SK-N-SH treated with all-trans-retinoic acid at 6 μM for 48 hours (cell line): ENCODE data around the gene MFSD6L.

Source experiments
- ATAC-seq: fragments of 200-7000 bp; cut with Tn5 transposase; 3 replicates; pipeline ENCODE4 v1.9.1; 2020; ENCODE audit warnings: mild to moderate bottlenecking, moderate library complexity
- ARNTL ChIP-seq: fragments of 450-650 bp; formaldehyde crosslinking; IDR thresholded peaks from 2 replicates; pipeline ENCODE4 v1.5.0; 2020; ENCODE audit warnings: low read depth, mild to moderate bottlenecking, moderate library complexity, borderline replicate concordance
- BACH2 ChIP-seq: fragments of 250-450 bp; sonication (Bioruptor Pico); IDR thresholded peaks from 2 replicates; pipeline ENCODE4 v1.9.0; 2021; ENCODE audit warnings: mild to moderate bottlenecking, borderline replicate concordance
- CSDC2 ChIP-seq: fragments of 250-450 bp; sonication (Bioruptor Pico); IDR thresholded peaks from 2 replicates; pipeline ENCODE4 v1.5.0; 2020; ENCODE audit warnings: mild to moderate bottlenecking, moderate library complexity
- ESRRG ChIP-seq: fragments of 250-450 bp; sonication (Bioruptor Pico); IDR thresholded peaks from 2 replicates; pipeline ENCODE4 v1.6.1; 2021; ENCODE audit warnings: mild to moderate bottlenecking
- GLIS3 ChIP-seq: fragments of 250-450 bp; sonication (Bioruptor Pico); IDR thresholded peaks from 2 replicates; pipeline ENCODE4 v1.5.0; 2020; ENCODE audit warnings: mild to moderate bottlenecking, moderate library complexity
- ISL1 ChIP-seq: fragments of 250-450 bp; sonication (Bioruptor Pico); IDR thresholded peaks from 2 replicates; pipeline ENCODE4 v2.1.2; 2022; ENCODE audit warnings: mild to moderate bottlenecking, moderate library complexity
- OSR1 ChIP-seq: fragments of 250-450 bp; sonication (Bioruptor Pico); IDR thresholded peaks from 2 replicates; pipeline ENCODE4 v1.8.0; 2022; ENCODE audit warnings: moderate library complexity, mild to moderate bottlenecking, inconsistent platforms
- PPARA ChIP-seq: fragments of 250-450 bp; sonication (Bioruptor Pico); IDR thresholded peaks from 2 replicates; pipeline ENCODE4 v1.5.0; 2020; ENCODE audit warnings: mild to moderate bottlenecking, borderline replicate concordance
- RARB ChIP-seq: fragments of 250-450 bp; sonication (Bioruptor Pico); IDR thresholded peaks from 2 replicates; pipeline ENCODE4 v1.8.0; 2021; ENCODE audit warnings: mild to moderate bottlenecking, moderate library complexity
- SNAI2 ChIP-seq: fragments of 250-450 bp; sonication (Bioruptor Pico); IDR thresholded peaks from 2 replicates; pipeline ENCODE4 v1.5.0; 2020; ENCODE audit warnings: mild to moderate bottlenecking, moderate library complexity
- TCF4 ChIP-seq: fragments of 250-450 bp; sonication (Bioruptor Pico); IDR thresholded peaks from 2 replicates; pipeline ENCODE4 v1.8.0; 2021; ENCODE audit warnings: mild to moderate bottlenecking, moderate library complexity, borderline replicate concordance
- TOX ChIP-seq: fragments of 250-450 bp; sonication (Bioruptor Pico); IDR thresholded peaks from 2 replicates; pipeline ENCODE4 v1.8.0; 2021; ENCODE audit warnings: mild to moderate bottlenecking, moderate library complexity, borderline replicate concordance
- ZFP3 ChIP-seq: fragments of 250-450 bp; sonication (Bioruptor Pico); IDR thresholded peaks from 2 replicates; pipeline ENCODE4 v1.5.0; 2020; ENCODE audit warnings: mild to moderate bottlenecking, moderate library complexity
- ZFP30 ChIP-seq: fragments of 450-650 bp; formaldehyde crosslinking; IDR thresholded peaks from 2 replicates; pipeline ENCODE4 v1.5.0; 2022; ENCODE audit warnings: mild to moderate bottlenecking, moderate library complexity
- ZNF565 ChIP-seq: fragments of 450-650 bp; formaldehyde crosslinking; conservative IDR thresholded peaks from 2 replicates; pipeline ENCODE4 v1.5.0; 2020; ENCODE audit warnings: low read depth, mild to moderate bottlenecking, moderate library complexity
- ZNF70 ChIP-seq: fragments of 450-650 bp; formaldehyde crosslinking; IDR thresholded peaks from 2 replicates; pipeline ENCODE4 v1.5.0; 2020; ENCODE audit warnings: mild to moderate bottlenecking, moderate library complexity
- ZNF8 ChIP-seq: fragments of 450-650 bp; formaldehyde crosslinking; IDR thresholded peaks from 2 replicates; pipeline ENCODE4 v1.5.0; 2020; ENCODE audit warnings: mild to moderate bottlenecking, moderate library complexity
- TF ChIP-seq, protein P1 (sequence below): fragments of 250-450 bp; sonication (Bioruptor Pico); IDR thresholded peaks from 2 replicates; pipeline ENCODE4 v1.5.1; 2020; ENCODE audit warnings: low read depth, mild to moderate bottlenecking, moderate library complexity
- TF ChIP-seq, protein P2 (sequence below): fragments of 250-450 bp; sonication (Bioruptor Pico); IDR thresholded peaks from 2 replicates; pipeline ENCODE4 v1.5.0; 2020; ENCODE audit warnings: mild to moderate bottlenecking, moderate library complexity
- TF ChIP-seq, protein P3 (sequence below): fragments of 250-450 bp; sonication (Bioruptor Pico); IDR thresholded peaks from 2 replicates; pipeline ENCODE4 v1.5.1; 2021; ENCODE audit warnings: mild to moderate bottlenecking, moderate library complexity
- TF ChIP-seq, protein P4 (sequence below): fragments of 250-450 bp; sonication (Bioruptor Pico); IDR thresholded peaks from 2 replicates; pipeline ENCODE4 v1.8.0; 2021; ENCODE audit warnings: low read depth, mild to moderate bottlenecking, moderate library complexity, borderline replicate concordance

Gene MFSD6L

DNA sequence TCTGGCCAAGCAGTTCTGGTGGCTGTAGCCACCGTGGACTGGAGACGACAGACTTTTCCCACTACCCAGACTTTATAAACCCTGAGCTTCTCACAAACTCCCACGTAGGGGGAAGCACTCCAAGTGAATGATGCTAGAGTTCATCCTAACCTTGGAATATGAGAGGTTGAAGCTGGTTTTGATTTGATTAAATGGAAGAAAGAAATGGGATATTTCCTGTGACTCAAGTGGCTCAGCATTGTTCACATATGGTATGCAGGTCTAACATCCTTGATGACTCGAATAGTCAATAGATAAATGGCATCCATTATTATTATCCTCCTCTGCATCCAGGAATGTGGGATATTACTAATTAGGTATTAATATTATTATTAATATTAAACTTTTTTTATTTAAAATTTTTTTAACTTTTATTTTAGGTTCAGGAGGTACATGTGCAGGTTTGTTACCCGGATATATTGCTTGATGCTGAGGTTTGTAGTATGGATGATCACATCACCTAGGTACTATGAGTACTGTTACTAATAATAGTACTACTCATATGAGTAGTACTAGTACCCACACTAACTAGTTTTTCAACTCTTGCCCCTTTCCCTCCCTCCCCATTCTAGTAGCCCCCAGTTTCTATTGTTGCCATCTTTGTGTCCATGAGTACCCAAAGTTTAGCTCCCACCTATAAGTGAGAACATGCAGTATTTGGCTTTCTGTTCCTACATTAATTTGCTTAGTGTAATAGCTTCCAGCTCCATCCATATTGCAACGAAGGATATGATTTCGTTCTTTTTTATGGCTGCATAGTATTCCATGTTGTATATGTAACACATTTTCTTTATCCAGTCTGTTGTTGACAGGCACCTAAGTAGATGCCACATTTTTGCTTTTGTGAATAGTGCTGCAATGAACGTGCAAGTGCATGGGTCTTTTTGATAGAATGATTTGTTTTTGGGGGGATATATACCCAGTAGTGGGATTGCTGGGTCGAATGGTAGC lies 45.4 kb upstream of the MFSD6L start:
- no peak for TF ChIP-seq GLIS3
- TF ChIP-seq ZNF565 (CRISPR knock-in tag), result no peak
- no peak for TF ChIP-seq ARNTL (CRISPR knock-in tag)
- TF ChIP-seq TCF4 (CRISPR knock-in tag), result no peak
- TF ChIP-seq, protein P1, sequence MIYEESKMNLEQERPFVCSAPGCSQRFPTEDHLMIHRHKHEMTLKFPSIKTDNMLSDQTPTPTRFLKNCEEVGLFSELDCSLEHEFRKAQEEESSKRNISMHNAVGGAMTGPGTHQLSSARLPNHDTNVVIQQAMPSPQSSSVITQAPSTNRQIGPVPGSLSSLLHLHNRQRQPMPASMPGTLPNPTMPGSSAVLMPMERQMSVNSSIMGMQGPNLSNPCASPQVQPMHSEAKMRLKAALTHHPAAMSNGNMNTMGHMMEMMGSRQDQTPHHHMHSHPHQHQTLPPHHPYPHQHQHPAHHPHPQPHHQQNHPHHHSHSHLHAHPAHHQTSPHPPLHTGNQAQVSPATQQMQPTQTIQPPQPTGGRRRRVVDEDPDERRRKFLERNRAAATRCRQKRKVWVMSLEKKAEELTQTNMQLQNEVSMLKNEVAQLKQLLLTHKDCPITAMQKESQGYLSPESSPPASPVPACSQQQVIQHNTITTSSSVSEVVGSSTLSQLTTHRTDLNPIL (CRISPR knock-in tag), result no peak
- TF ChIP-seq ZFP3 (CRISPR knock-in tag), result no peak
- TF ChIP-seq, protein P2, sequence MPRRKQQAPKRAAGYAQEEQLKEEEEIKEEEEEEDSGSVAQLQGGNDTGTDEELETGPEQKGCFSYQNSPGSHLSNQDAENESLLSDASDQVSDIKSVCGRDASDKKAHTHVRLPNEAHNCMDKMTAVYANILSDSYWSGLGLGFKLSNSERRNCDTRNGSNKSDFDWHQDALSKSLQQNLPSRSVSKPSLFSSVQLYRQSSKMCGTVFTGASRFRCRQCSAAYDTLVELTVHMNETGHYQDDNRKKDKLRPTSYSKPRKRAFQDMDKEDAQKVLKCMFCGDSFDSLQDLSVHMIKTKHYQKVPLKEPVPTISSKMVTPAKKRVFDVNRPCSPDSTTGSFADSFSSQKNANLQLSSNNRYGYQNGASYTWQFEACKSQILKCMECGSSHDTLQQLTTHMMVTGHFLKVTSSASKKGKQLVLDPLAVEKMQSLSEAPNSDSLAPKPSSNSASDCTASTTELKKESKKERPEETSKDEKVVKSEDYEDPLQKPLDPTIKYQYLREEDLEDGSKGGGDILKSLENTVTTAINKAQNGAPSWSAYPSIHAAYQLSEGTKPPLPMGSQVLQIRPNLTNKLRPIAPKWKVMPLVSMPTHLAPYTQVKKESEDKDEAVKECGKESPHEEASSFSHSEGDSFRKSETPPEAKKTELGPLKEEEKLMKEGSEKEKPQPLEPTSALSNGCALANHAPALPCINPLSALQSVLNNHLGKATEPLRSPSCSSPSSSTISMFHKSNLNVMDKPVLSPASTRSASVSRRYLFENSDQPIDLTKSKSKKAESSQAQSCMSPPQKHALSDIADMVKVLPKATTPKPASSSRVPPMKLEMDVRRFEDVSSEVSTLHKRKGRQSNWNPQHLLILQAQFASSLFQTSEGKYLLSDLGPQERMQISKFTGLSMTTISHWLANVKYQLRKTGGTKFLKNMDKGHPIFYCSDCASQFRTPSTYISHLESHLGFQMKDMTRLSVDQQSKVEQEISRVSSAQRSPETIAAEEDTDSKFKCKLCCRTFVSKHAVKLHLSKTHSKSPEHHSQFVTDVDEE (CRISPR knock-in tag), result no peak
- no peak for TF ChIP-seq PPARA (CRISPR knock-in tag)
- no peak for TF ChIP-seq TOX (CRISPR knock-in tag)
- TF ChIP-seq ZNF8 (CRISPR knock-in tag), result no peak
- TF ChIP-seq, protein P3, sequence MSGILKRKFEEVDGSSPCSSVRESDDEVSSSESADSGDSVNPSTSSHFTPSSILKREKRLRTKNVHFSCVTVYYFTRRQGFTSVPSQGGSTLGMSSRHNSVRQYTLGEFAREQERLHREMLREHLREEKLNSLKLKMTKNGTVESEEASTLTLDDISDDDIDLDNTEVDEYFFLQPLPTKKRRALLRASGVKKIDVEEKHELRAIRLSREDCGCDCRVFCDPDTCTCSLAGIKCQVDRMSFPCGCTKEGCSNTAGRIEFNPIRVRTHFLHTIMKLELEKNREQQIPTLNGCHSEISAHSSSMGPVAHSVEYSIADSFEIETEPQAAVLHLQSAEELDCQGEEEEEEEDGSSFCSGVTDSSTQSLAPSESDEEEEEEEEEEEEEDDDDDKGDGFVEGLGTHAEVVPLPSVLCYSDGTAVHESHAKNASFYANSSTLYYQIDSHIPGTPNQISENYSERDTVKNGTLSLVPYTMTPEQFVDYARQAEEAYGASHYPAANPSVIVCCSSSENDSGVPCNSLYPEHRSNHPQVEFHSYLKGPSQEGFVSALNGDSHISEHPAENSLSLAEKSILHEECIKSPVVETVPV (CRISPR knock-in tag), result no peak
- no peak for TF ChIP-seq SNAI2 (CRISPR knock-in tag)
- TF ChIP-seq CSDC2 (CRISPR knock-in tag), result no peak
- TF ChIP-seq BACH2 (CRISPR knock-in tag), result no peak
- TF ChIP-seq ZNF70 (CRISPR knock-in tag), result no peak
- no peak for TF ChIP-seq RARB (CRISPR knock-in tag)
- no peak for TF ChIP-seq ESRRG (CRISPR knock-in tag)
- TF ChIP-seq ZFP30 (CRISPR knock-in tag), result no peak
- TF ChIP-seq ISL1 (CRISPR knock-in tag), result no peak
- TF ChIP-seq, protein P4, sequence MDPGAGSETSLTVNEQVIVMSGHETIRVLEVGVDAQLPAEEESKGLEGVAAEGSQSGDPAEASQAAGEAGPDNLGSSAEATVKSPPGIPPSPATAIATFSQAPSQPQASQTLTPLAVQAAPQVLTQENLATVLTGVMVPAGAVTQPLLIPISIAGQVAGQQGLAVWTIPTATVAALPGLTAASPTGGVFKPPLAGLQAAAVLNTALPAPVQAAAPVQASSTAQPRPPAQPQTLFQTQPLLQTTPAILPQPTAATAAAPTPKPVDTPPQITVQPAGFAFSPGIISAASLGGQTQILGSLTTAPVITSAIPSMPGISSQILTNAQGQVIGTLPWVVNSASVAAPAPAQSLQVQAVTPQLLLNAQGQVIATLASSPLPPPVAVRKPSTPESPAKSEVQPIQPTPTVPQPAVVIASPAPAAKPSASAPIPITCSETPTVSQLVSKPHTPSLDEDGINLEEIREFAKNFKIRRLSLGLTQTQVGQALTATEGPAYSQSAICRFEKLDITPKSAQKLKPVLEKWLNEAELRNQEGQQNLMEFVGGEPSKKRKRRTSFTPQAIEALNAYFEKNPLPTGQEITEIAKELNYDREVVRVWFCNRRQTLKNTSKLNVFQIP (CRISPR knock-in tag), result no peak
- ATAC-seq, result no peak

DNA sequence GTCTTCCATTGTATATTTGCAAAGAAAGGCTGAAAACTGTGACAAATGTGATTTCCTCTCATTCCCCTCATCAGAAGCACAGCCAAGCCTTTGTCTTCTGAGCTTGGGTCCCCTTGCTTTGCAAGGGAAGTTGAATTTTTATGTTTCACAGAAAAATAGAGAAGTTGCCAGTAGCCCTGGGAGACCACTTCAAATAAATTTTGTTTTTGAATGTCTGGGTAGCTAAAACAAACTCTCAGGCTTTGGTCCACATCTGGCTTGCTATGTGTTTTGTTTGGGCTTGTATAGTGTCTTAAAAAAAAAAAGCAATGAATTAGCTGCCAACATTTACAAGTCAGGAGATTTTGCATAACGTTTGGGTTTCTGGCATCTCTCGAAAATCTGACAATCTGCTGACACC lies 44.2 kb upstream of the MFSD6L start:
- no peak for TF ChIP-seq PPARA (CRISPR knock-in tag)
- TF ChIP-seq OSR1 (CRISPR knock-in tag), result no peak
- TF ChIP-seq ZNF70 (CRISPR knock-in tag), result no peak
- TF ChIP-seq CSDC2 (CRISPR knock-in tag), result no peak
- no peak for TF ChIP-seq ZFP3 (CRISPR knock-in tag)
- TF ChIP-seq, protein P1 (CRISPR knock-in tag), result no peak
- TF ChIP-seq BACH2 (CRISPR knock-in tag), result no peak
- TF ChIP-seq, protein P4 (CRISPR knock-in tag), result no peak
- TF ChIP-seq, all 23 proteins: peak for 0

More for the DNA sequence above, 44.2 kb upstream of the MFSD6L start:
- no peak for ATAC-seq
